H1 (cell line): ENCODE results near the gene ENTPD1. TPM values are rescaled to one million over a fixed set of nuclear protein-coding genes. Genes with fewer than 3 reads are reported as not detected.

Source experiments
- CEBPB ChIP-seq: IDR thresholded peaks from 2 replicates; pipeline ENCODE4 v1.6.1; 2012; ENCODE audit warnings: low read depth, low read length
- JUN ChIP-seq: IDR thresholded peaks from 2 replicates; pipeline ENCODE4 v1.6.1; 2011; ENCODE audit warnings: low read depth, mild to moderate bottlenecking, improper control_type of control experiment, low read length
- JUND ChIP-seq: IDR thresholded peaks from 2 replicates; pipeline ENCODE4 v1.6.1; 2011; ENCODE audit warnings: mild to moderate bottlenecking, improper control_type of control experiment, low read length
- KDM4A ChIP-seq: IDR thresholded peaks from one replicate; pipeline ENCODE4 v1.7.1; 2012; ENCODE audit warnings: low read depth, mild to moderate bottlenecking, moderate library complexity, low read length, inconsistent platforms; ENCODE audit not compliant: severe bottlenecking
- SIRT6 ChIP-seq: IDR thresholded peaks from one replicate; pipeline ENCODE4 v1.7.1; 2012; ENCODE audit warnings: low read length, inconsistent platforms
- TAF1 ChIP-seq: IDR thresholded peaks from 2 replicates; pipeline ENCODE4 v1.6.1; 2011; ENCODE audit warnings: mild to moderate bottlenecking, low read depth, low read length
- TBP ChIP-seq: IDR thresholded peaks from 2 replicates; pipeline ENCODE4 v1.6.1; 2011; ENCODE audit warnings: low read depth, low read length, improper control_type of control experiment
- polyA plus RNA-seq, 7 experiments: library from polyadenylated mRNA; depleted of rRNA in 3 of 7; stranded (reverse) in 5 of 7; unstranded in 2 of 7; fragments of >200 nt in 5 of 7; fragments of 200-250 nt in 2 of 7; gene quantifications; 1 replicate in 5 of 7; 2 replicates in 1 of 7; 4 replicates in 1 of 7; pipeline versions ENCODE4 v1.2.1 to v1.2.3, GENCODE V29; 2011 to 2013; ENCODE audit warnings: missing spikeins in 2 of 7, mixed read lengths in 2 of 7
- total RNA-seq: library from RNA; stranded (reverse); fragmentation: NEBNext Ultra II Directional; extraction: Animal tissue kit (Norgen Biotek cat#: 25700); gene quantifications from 2 replicates; pipeline ENCODE4 v1.2.1, GENCODE V29; 2021
- TF ChIP-seq, protein P1 (sequence below): IDR thresholded peaks from 2 replicates; pipeline ENCODE4 v1.6.1; 2012; ENCODE audit warnings: low read length, inconsistent platforms

Gene ENTPD1
- total and polyA plus RNA-seq, 2 of the 8 experiments (the other 6 are each of a cell fraction or from before 2014, with no cell fraction given) = 2.2 to 2.5 TPM

DNA sequence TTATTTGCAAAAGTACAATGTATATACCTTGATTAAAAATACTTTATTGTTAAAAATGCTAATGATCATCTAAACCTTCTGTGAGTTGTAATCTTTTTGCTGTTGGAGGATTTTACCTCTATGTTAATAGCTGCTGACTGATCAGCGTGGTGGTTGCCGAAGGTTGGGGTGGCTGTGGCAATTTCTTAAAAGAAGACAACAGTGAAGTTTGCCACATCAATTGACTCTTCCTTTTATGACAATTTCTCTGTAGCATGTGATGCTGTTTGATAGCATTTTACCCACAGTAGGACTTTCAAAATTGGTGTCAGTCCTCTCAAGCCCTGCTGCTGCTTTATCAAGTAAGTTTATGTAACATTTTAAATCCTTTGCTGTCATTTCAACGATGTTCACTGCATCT lies 16.9 kb upstream of the ENTPD1 start (continued):
- TF ChIP-seq TAF1 (no peak), JUN (no peak), CEBPB (no peak), TBP (no peak), KDM4A (no peak), JUND (no peak), SIRT6 (no peak)
- TF ChIP-seq, protein P1, sequence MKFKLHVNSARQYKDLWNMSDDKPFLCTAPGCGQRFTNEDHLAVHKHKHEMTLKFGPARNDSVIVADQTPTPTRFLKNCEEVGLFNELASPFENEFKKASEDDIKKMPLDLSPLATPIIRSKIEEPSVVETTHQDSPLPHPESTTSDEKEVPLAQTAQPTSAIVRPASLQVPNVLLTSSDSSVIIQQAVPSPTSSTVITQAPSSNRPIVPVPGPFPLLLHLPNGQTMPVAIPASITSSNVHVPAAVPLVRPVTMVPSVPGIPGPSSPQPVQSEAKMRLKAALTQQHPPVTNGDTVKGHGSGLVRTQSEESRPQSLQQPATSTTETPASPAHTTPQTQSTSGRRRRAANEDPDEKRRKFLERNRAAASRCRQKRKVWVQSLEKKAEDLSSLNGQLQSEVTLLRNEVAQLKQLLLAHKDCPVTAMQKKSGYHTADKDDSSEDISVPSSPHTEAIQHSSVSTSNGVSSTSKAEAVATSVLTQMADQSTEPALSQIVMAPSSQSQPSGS = no peak
